Measurements from ENCODE around the gene KRTAP10-9. TPM values are rescaled to one million over a fixed set of nuclear protein-coding genes. Genes with fewer than 3 reads are reported as not detected.

Gene KRTAP10-9
- total and polyA plus RNA-seq, 2 donors (not counting 1 experiment from before 2014, with no cell fraction given): not detected

DNA sequence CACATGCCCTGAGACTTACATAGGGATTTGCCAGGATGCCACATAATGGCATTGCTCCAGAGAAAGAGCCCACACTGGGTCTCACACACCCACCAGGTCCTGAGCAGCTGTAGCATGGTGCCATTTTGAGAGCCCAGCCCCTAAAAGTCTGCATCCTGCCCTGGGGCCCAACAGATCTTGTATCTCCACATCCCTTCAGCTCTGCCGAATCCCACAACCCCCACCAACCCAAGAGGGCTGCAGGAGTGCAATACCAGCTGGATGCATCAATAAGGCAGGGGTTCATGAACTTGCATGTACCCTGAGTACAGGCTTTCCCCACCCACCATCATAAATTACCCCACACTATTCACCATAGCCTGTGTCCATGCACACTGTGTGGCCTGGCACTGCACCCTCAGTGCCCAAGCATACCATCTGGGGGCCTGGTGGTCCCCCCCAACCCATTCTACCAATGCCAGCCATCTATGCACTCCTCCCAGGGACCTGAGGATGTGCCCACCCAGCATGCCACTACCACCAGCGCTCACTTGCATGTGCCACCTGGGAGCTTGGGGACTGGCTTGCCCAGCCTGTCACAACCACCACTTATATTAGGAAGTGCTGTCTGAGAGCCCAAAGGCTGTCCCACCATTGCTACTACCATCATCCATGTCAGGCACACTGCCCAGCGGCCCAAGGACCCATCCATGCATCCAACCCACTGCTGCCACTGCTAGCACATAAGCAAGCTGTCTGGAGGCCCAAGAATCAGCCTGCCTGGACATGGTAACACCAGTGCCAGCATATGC lies 43.9 kb downstream of the KRTAP10-9 start:
- TF ChIP-seq EZH2 (IDR thresholded peaks at IDR 0.05; ENCODE audit: low read length, missing control alignments): no peak
- TF ChIP-seq CTCF (conservative IDR thresholded peaks at IDR 0.05 in 1 of 2, IDR thresholded peaks at IDR 0.05 in 1 of 2; ENCODE audit: low read depth in 1 of 2, low read length in 2 of 2): no peak
- H3K9ac ChIP-seq (ENCODE audit: insufficient read depth, low read length): no peak overlapping the region
- no peaks in the 10 kb centered on the region for H3K9me3 ChIP-seq (ENCODE audit: control insufficient read depth, insufficient read depth, low read depth, low read length)

GRCh38 chr21:44671911-44672310 lies 45.0 kb downstream of the KRTAP10-9 start:
- no peaks in the 10 kb centered on the region for H3K9me3 ChIP-seq (ENCODE audit: control insufficient read depth, insufficient read depth, low read depth, low read length)
- no peaks in the 10 kb centered on the region for H3K27me3 ChIP-seq (ENCODE audit: control insufficient read depth, insufficient read depth, low read length)
- H3K79me2 ChIP-seq (ENCODE audit: control insufficient read depth, insufficient read depth, low read length): no peaks in the 10 kb centered on the region
- no peak overlapping the region for H3K4me2 ChIP-seq (ENCODE audit: extremely low read depth, insufficient read depth, low read length)
- H2AFZ ChIP-seq (ENCODE audit: low read length): no peak overlapping the region
- H3K4me1 ChIP-seq (ENCODE audit: control insufficient read depth, extremely low read depth, insufficient read depth, low read length): no peaks in the 10 kb centered on the region
- no peak overlapping the region for H3K9ac ChIP-seq (ENCODE audit: insufficient read depth, low read length)
- no peak for TF ChIP-seq EZH2 (IDR thresholded peaks at IDR 0.05; ENCODE audit: low read length, missing control alignments)
- no peak for TF ChIP-seq CTCF (conservative IDR thresholded peaks at IDR 0.05 in 1 of 2, IDR thresholded peaks at IDR 0.05 in 1 of 2; ENCODE audit: low read depth in 1 of 2, low read length in 2 of 2)
- no peak for DNase-seq (ENCODE audit: low read depth in 2 of 2)
- no peak overlapping the region for H3K4me3 ChIP-seq (replicated peaks in 1 of 4; ENCODE audit: control extremely low read depth in 1 of 4, insufficient read depth in 1 of 4, low read depth in 3 of 4, low read length in 4 of 4)
- H3K27ac ChIP-seq (ENCODE audit: insufficient read depth, low read length): no peak overlapping the region
- H4K20me1 ChIP-seq (ENCODE audit: control insufficient read depth, extremely low read depth, insufficient read depth, low read length): no peaks in the 10 kb centered on the region
- H3K36me3 ChIP-seq (ENCODE audit: control insufficient read depth, insufficient read depth, low read length): no peaks in the 10 kb centered on the region

More for the DNA sequence above, 43.9 kb downstream of the KRTAP10-9 start:
- no peaks in the 10 kb centered on the region for H3K79me2 ChIP-seq (ENCODE audit: control insufficient read depth, insufficient read depth, low read length)
- no peaks in the 10 kb centered on the region for H4K20me1 ChIP-seq (ENCODE audit: control insufficient read depth, extremely low read depth, insufficient read depth, low read length)
- no peaks in the 10 kb centered on the region for H3K4me1 ChIP-seq (ENCODE audit: control insufficient read depth, extremely low read depth, insufficient read depth, low read length)
- H3K27ac ChIP-seq (ENCODE audit: insufficient read depth, low read length): no peak overlapping the region
- H3K4me2 ChIP-seq (ENCODE audit: extremely low read depth, insufficient read depth, low read length): no peak overlapping the region
- H3K36me3 ChIP-seq (ENCODE audit: control insufficient read depth, insufficient read depth, low read length): no peaks in the 10 kb centered on the region
- no peaks in the 10 kb centered on the region for H3K27me3 ChIP-seq (ENCODE audit: control insufficient read depth, insufficient read depth, low read length)
- no peak overlapping the region for H3K4me3 ChIP-seq (replicated peaks in 1 of 4; ENCODE audit: control extremely low read depth in 1 of 4, insufficient read depth in 1 of 4, low read depth in 3 of 4, low read length in 4 of 4)
- no peak for DNase-seq (ENCODE audit: low read depth in 2 of 2)
- no peak overlapping the region for H2AFZ ChIP-seq (ENCODE audit: low read length)

DNA sequence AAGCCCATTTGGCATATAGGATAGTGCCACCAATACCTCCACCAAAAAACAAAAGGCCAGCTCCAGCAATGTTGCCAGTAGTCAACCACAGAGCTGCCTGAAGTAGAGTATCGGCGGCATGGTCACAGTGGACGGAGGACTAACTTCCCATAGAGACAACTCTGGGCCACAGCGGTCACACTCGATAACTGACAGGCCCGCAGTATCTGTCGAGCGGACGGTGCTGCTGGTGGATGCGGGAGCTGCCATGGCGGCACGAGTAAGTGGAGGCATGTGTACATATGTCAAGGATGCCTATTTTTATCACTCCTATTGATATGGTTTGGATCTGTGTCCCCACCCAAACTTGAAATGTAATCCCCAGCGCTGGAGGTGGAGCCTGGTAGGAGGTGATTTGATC lies 51.0 kb downstream of the KRTAP10-9 start:
- Histone ChIP-seq H3K4me2 (ENCODE audit: extremely low read depth, insufficient read depth, low read length) (no peak overlapping the region), H3K4me3 (replicated peaks in 1 of 4; ENCODE audit: control extremely low read depth in 1 of 4, insufficient read depth in 1 of 4, low read depth in 3 of 4, low read length in 4 of 4) (no peak overlapping the region), H2AFZ (ENCODE audit: low read length) (no peak overlapping the region), H3K79me2 (ENCODE audit: control insufficient read depth, insufficient read depth, low read length) (no peaks in the 10 kb centered on the region), H3K9ac (ENCODE audit: insufficient read depth, low read length) (no peak overlapping the region), H3K4me1 (ENCODE audit: control insufficient read depth, extremely low read depth, insufficient read depth, low read length) (no peaks in the 10 kb centered on the region), H3K27me3 (ENCODE audit: control insufficient read depth, insufficient read depth, low read length) (no peaks in the 10 kb centered on the region), H3K36me3 (ENCODE audit: control insufficient read depth, insufficient read depth, low read length) (no peaks in the 10 kb centered on the region), H3K9me3 (ENCODE audit: control insufficient read depth, insufficient read depth, low read depth, low read length) (no peaks in the 10 kb centered on the region), H3K27ac (ENCODE audit: insufficient read depth, low read length) (no peak overlapping the region), H4K20me1 (ENCODE audit: control insufficient read depth, extremely low read depth, insufficient read depth, low read length) (no peaks in the 10 kb centered on the region)
- TF ChIP-seq CTCF (conservative IDR thresholded peaks at IDR 0.05 in 1 of 2, IDR thresholded peaks at IDR 0.05 in 1 of 2; ENCODE audit: low read depth in 1 of 2, low read length in 2 of 2) (no peak), EZH2 (IDR thresholded peaks at IDR 0.05; ENCODE audit: low read length, missing control alignments) (no peak)
- no peak for DNase-seq (ENCODE audit: low read depth in 2 of 2)

Other genes starting within 250 kb of the KRTAP10-9 start
- gene LRRC3, start 171.6 kb upstream of the KRTAP10-9 start, total RNA-seq: 0.26 and 0.50 TPM in 2 replicates
- 0.43 and 0.52 TPM in 2 replicates for gene LRRC3, start 171.6 kb upstream of the KRTAP10-9 start, polyA plus RNA-seq
- not detected in 2 replicates for gene KRTAP10-1, start 86.9 kb upstream of the KRTAP10-9 start, total RNA-seq
- gene KRTAP10-1, start 86.9 kb upstream of the KRTAP10-9 start, polyA plus RNA-seq: not detected in 2 replicates
- gene KRTAP10-2, start 75.6 kb upstream of the KRTAP10-9 start, total RNA-seq: not detected in 2 replicates
- gene KRTAP10-2, start 75.6 kb upstream of the KRTAP10-9 start, polyA plus RNA-seq: not detected in 2 replicates
- not detected in 2 replicates for gene KRTAP10-3, start 68.3 kb upstream of the KRTAP10-9 start, total RNA-seq
- gene KRTAP10-3, start 68.3 kb upstream of the KRTAP10-9 start, polyA plus RNA-seq: not detected in 2 replicates
- not detected in 2 replicates for gene KRTAP10-4, start 53.4 kb upstream of the KRTAP10-9 start, total RNA-seq
- gene KRTAP10-4, start 53.4 kb upstream of the KRTAP10-9 start, polyA plus RNA-seq: not detected in 2 replicates
- gene KRTAP10-5, start 46.5 kb upstream of the KRTAP10-9 start, total RNA-seq: not detected in 2 replicates
- not detected in 2 replicates for gene KRTAP10-5, start 46.5 kb upstream of the KRTAP10-9 start, polyA plus RNA-seq
- not detected in 2 replicates for gene KRTAP10-6, start 34.6 kb upstream of the KRTAP10-9 start, total RNA-seq
- not detected in 2 replicates for gene KRTAP10-6, start 34.6 kb upstream of the KRTAP10-9 start, polyA plus RNA-seq
- not detected in 2 replicates for gene KRTAP10-7, start 26.5 kb upstream of the KRTAP10-9 start, total RNA-seq
- gene KRTAP10-7, start 26.5 kb upstream of the KRTAP10-9 start, polyA plus RNA-seq: not detected in 2 replicates
- not detected in 2 replicates for gene KRTAP10-8, start 15.0 kb upstream of the KRTAP10-9 start, total RNA-seq
- not detected in 2 replicates for gene KRTAP10-8, start 15.0 kb upstream of the KRTAP10-9 start, polyA plus RNA-seq
- gene KRTAP10-10, start 10.3 kb downstream of the KRTAP10-9 start, total RNA-seq: not detected in 2 replicates
- gene KRTAP10-10, start 10.3 kb downstream of the KRTAP10-9 start, polyA plus RNA-seq: not detected in 2 replicates
- gene KRTAP10-11, start 19.3 kb downstream of the KRTAP10-9 start, total RNA-seq: not detected in 2 replicates
- gene KRTAP10-11, start 19.3 kb downstream of the KRTAP10-9 start, polyA plus RNA-seq: not detected in 2 replicates
- gene KRTAP12-4, start 27.6 kb downstream of the KRTAP10-9 start, total RNA-seq: not detected in 2 replicates
- not detected in 2 replicates for gene KRTAP12-4, start 27.6 kb downstream of the KRTAP10-9 start, polyA plus RNA-seq
- not detected in 2 replicates for gene KRTAP12-3, start 30.8 kb downstream of the KRTAP10-9 start, total RNA-seq
- gene KRTAP12-3, start 30.8 kb downstream of the KRTAP10-9 start, polyA plus RNA-seq: not detected in 2 replicates
- gene KRTAP12-2, start 39.8 kb downstream of the KRTAP10-9 start, total RNA-seq: not detected in 2 replicates
- gene KRTAP12-2, start 39.8 kb downstream of the KRTAP10-9 start, polyA plus RNA-seq: not detected in 2 replicates
- not detected in 2 replicates for gene KRTAP12-1, start 55.1 kb downstream of the KRTAP10-9 start, total RNA-seq
- gene KRTAP12-1, start 55.1 kb downstream of the KRTAP10-9 start, polyA plus RNA-seq: not detected in 2 replicates
- gene KRTAP10-12, start 70.1 kb downstream of the KRTAP10-9 start, total RNA-seq: not detected in 2 replicates
- not detected in 2 replicates for gene KRTAP10-12, start 70.1 kb downstream of the KRTAP10-9 start, polyA plus RNA-seq
- gene TSPEAR, start 84.5 kb downstream of the KRTAP10-9 start, total RNA-seq: not detected in 2 replicates
- not detected in 2 replicates for gene TSPEAR, start 84.5 kb downstream of the KRTAP10-9 start, polyA plus RNA-seq
- 61.9 and 74.2 TPM in 2 replicates for gene UBE2G2, start 174.7 kb downstream of the KRTAP10-9 start, total RNA-seq
- gene UBE2G2, start 174.7 kb downstream of the KRTAP10-9 start, polyA plus RNA-seq: 49.7 and 63.6 TPM in 2 replicates
- gene SUMO3, start 191.0 kb downstream of the KRTAP10-9 start, total RNA-seq: 74.2 and 96.3 TPM in 2 replicates
- gene SUMO3, start 191.0 kb downstream of the KRTAP10-9 start, polyA plus RNA-seq: 190 and 230 TPM in 2 replicates
- 159 and 240 TPM in 2 replicates for gene PTTG1IP, start 246.6 kb downstream of the KRTAP10-9 start, total RNA-seq
- 209 and 229 TPM in 2 replicates for gene PTTG1IP, start 246.6 kb downstream of the KRTAP10-9 start, polyA plus RNA-seq

Data from fibroblast of lung (primary cell).